Gastroesophageal sphincter (tissue), 4 donors: ENCODE results near the gene PCSK5. TPM values are rescaled to one million over a fixed set of nuclear protein-coding genes. Genes with fewer than 3 reads are reported as not detected.

Experiments
- ATAC-seq: fragments of 150-250 bp; one replicate; pipeline ENCODE4 v1.9.1; 2016; ENCODE audit warnings: mild to moderate bottlenecking, moderate library complexity
- H3K27ac ChIP-seq, 4 donors: fragments of 200-600 bp; sonication (generic) in 3 of 4; 1 replicate in 3 of 4; 2 replicates in 1 of 4; pipeline ENCODE4 v1.5.1; 2016 to 2019
- H3K27me3 ChIP-seq: fragments of 200-600 bp; sonication (generic); one replicate; pipeline ENCODE4 v1.5.1; 2019
- H3K36me3 ChIP-seq, 2 donors: fragments of 200-600 bp; sonication (generic); one replicate each; pipeline ENCODE4 v1.5.1; 2019; ENCODE audit warnings: control low read depth in 1 of 2
- H3K4me1 ChIP-seq, 3 donors: fragments of 200-600 bp; sonication (generic); 1 replicate in 2 of 3; 2 replicates in 1 of 3; pipeline ENCODE4 v1.5.1; 2016 to 2019; ENCODE audit warnings: control low read depth in 2 of 3
- H3K4me3 ChIP-seq, 2 donors: fragments of 200-600 bp; sonication (generic); one replicate each; pipeline ENCODE4 v1.5.1; 2019; ENCODE audit warnings: mild to moderate bottlenecking in 1 of 2, moderate library complexity in 1 of 2
- H3K9me3 ChIP-seq, 3 donors: fragments of 200-600 bp; sonication (generic); one replicate each; pipeline ENCODE4 v1.5.1; 2017 to 2019; ENCODE audit warnings: control low read depth in 2 of 3
- EP300 ChIP-seq: sonication (generic); formaldehyde crosslinking; IDR thresholded peaks from one replicate; pipeline ENCODE4 v1.6.1; 2017; ENCODE audit warnings: antibody characterized with exemption, mild to moderate bottlenecking
- POLR2A ChIP-seq, 2 donors: fragments of 450-650 bp; IDR thresholded peaks; one replicate each; pipeline ENCODE4 v1.6.1; 2017; ENCODE audit warnings: antibody characterized with exemption in 2 of 2, mild to moderate bottlenecking in 2 of 2, moderate library complexity in 1 of 2
- POLR2AphosphoS5 ChIP-seq: sonication (generic); formaldehyde crosslinking; IDR thresholded peaks from one replicate; pipeline ENCODE4 v1.6.1; 2017; ENCODE audit warnings: antibody characterized with exemption
- WGBS, 2 donors: methylation state at CpG; one replicate each; pipeline ENCODE4 v1.1.5; 2018; ENCODE audit warnings: low coverage in 1 of 2; 5-methylcytosine and 5-hydroxymethylcytosine counted together
- total RNA-seq, 4 donors: library from RNA; depleted of rRNA; stranded (reverse); fragments of >200 nt; gene quantifications; one replicate each; pipeline ENCODE4 v1.1.0, GENCODE V29; 2016
- TF ChIP-seq, protein P1 (sequence below), 4 experiments: fragments of 200-600 bp in 2 of 4; fragments of 450-650 bp in 2 of 4; sonication (generic) in 1 of 4; IDR thresholded peaks; one replicate each; pipeline ENCODE4 v1.5.1; 2017 to 2019; ENCODE audit warnings: antibody characterized with exemption in 4 of 4, mild to moderate bottlenecking in 2 of 4, moderate library complexity in 2 of 4

Gene PCSK5
- total RNA-seq, 4 donors from 2014 or later = 20.1 to 37.3 (median 28.1) TPM

DNA sequence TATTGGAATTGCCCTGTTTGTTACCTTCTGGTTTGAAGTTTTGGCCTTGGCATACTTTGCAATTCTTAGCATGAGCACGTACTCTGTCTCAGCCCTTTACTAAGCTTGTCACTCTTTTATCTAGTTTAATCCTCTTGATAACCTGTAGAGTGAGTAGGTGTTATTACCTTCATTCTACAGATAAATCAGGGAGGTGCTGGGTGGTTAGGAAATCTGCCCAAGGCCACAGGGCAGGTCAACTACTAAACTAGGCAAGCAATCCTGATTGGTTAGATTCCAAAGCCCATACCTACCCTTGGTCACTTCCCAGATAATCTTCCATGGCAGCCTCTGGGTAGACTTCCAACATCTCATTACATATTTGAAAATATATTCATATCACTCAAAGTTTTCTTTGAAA, 65.7 kb downstream of the PCSK5 start:
- TF ChIP-seq, protein P1, sequence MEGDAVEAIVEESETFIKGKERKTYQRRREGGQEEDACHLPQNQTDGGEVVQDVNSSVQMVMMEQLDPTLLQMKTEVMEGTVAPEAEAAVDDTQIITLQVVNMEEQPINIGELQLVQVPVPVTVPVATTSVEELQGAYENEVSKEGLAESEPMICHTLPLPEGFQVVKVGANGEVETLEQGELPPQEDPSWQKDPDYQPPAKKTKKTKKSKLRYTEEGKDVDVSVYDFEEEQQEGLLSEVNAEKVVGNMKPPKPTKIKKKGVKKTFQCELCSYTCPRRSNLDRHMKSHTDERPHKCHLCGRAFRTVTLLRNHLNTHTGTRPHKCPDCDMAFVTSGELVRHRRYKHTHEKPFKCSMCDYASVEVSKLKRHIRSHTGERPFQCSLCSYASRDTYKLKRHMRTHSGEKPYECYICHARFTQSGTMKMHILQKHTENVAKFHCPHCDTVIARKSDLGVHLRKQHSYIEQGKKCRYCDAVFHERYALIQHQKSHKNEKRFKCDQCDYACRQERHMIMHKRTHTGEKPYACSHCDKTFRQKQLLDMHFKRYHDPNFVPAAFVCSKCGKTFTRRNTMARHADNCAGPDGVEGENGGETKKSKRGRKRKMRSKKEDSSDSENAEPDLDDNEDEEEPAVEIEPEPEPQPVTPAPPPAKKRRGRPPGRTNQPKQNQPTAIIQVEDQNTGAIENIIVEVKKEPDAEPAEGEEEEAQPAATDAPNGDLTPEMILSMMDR (IDR thresholded peaks at IDR 0.05) = no peak
- TF ChIP-seq EP300 = no peak
- no peak for TF ChIP-seq POLR2AphosphoS5
- no peak for TF ChIP-seq POLR2A (IDR thresholded peaks at IDR 0.05)
- H3K27ac ChIP-seq = no peak overlapping the region
- no peaks in the 10 kb centered on the region for H3K9me3 ChIP-seq
- peaks cover 0 to 35% (median 0%) of the 10 kb centered on the region in 3 donors for H3K4me1 ChIP-seq
- H3K27me3 ChIP-seq = no peaks in the 10 kb centered on the region
- H3K36me3 ChIP-seq = no peaks in the 10 kb centered on the region
- WGBS, 2 donors = 88 to 100% methylated on average over 1 of the region's 1 CpG
- ATAC-seq = no peak
- H3K4me3 ChIP-seq = no peak overlapping the region

DNA sequence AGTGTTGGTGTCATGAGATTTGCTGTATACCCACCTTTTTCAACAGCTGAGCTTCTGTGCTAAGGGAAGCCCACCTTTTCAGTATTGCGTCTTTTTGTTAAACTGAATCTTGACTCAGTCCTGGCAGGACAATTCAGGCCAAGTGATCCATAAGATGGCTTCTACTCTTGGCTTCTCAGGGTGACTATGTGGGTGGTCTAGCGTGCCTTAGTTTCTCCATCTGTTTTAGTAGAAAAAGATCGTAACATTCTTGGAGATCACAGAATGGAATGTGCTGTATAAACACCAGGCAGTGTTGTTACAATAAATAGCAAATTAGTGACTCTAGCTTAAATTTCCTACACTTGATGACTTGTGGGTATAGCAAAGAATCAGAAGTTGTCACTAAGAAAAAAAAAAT, 66.6 kb downstream of the PCSK5 start:
- no peak overlapping the region for H3K4me3 ChIP-seq
- TF ChIP-seq EP300 (no peak), POLR2A (IDR thresholded peaks at IDR 0.05) (no peak), POLR2AphosphoS5 (no peak)
- TF ChIP-seq, protein P1 (IDR thresholded peaks at IDR 0.05) = no peak
- H3K4me1 ChIP-seq = peaks cover 0 to 40% (median 0%) of the 10 kb centered on the region in 3 donors
- WGBS, 2 donors = 77 to 100% methylated on average over 1 to 3 of the region's 3 CpGs
- no peaks in the 10 kb centered on the region for H3K27me3 ChIP-seq
- no peaks in the 10 kb centered on the region for H3K36me3 ChIP-seq
- H3K27ac ChIP-seq = no peak overlapping the region
- no peaks in the 10 kb centered on the region for H3K9me3 ChIP-seq
- no peak for ATAC-seq

DNA sequence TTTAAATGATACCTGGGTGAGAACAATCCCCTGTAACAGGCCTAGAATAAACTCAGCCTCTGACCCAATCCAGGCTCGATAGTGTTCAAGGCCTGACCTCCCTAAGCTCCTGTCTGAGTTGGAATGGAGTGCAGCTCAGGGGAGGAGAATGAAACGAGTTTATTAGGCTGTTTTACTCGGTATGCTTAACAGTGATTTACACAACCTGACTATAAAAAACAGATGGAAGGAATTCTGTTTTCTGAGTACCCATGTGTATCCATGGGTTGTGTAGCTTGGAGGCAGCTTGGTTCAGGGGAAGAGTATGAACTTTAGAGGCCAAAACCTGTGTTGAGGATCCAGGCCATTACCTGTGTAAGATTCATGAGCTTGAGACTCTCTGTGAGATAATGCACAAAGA, 67.8 kb downstream of the PCSK5 start:
- ATAC-seq = no peak
- TF ChIP-seq, protein P1 (IDR thresholded peaks at IDR 0.05) = no peak
- no peak for TF ChIP-seq POLR2A (IDR thresholded peaks at IDR 0.05)
- TF ChIP-seq POLR2AphosphoS5 = no peak
- TF ChIP-seq EP300 = no peak
- no peak overlapping the region for H3K4me3 ChIP-seq
- no peak overlapping the region for H3K27ac ChIP-seq
- H3K27me3 ChIP-seq = no peaks in the 10 kb centered on the region
- 78 to 84% methylated on average over 3 of the region's 3 CpGs for WGBS, 2 donors
- H3K9me3 ChIP-seq = no peaks in the 10 kb centered on the region
- H3K36me3 ChIP-seq = no peaks in the 10 kb centered on the region
- peaks cover 0 to 43% (median 4%) of the 10 kb centered on the region in 3 donors for H3K4me1 ChIP-seq

DNA sequence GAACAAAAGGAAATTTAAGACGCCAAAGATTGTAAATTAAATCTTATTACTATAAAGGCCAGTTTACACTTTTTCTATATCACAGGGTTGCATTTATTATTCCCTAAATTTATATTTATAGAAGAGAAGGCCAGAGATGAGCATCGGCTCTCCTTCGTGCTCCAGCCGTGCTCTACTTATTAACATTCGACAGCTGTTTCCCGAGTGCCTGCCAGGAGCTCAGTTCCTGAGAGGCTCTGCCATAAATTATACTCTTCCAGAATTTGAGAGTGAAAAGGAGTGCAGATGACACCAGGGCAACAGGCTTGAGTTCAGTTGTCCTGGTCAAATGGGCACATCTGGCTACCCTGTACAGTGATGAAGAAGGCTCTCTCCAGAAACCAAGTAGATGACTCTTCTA, 70.1 kb downstream of the PCSK5 start:
- Histone ChIP-seq H3K36me3 (no peaks in the 10 kb centered on the region), H3K4me1 (peaks cover 3 to 38% (median 8%) of the 10 kb centered on the region in 3 donors), H3K4me3 (no peak overlapping the region), H3K27me3 (no peaks in the 10 kb centered on the region), H3K27ac (no peak overlapping the region), H3K9me3 (no peaks in the 10 kb centered on the region)
- 32 to 48% methylated on average over 3 to 6 of the region's 6 CpGs for WGBS, 2 donors
- no peak for ATAC-seq
- TF ChIP-seq POLR2AphosphoS5 (no peak), POLR2A (IDR thresholded peaks at IDR 0.05) (no peak), EP300 (no peak)
- TF ChIP-seq, protein P1 (IDR thresholded peaks at IDR 0.05) = no peak

DNA sequence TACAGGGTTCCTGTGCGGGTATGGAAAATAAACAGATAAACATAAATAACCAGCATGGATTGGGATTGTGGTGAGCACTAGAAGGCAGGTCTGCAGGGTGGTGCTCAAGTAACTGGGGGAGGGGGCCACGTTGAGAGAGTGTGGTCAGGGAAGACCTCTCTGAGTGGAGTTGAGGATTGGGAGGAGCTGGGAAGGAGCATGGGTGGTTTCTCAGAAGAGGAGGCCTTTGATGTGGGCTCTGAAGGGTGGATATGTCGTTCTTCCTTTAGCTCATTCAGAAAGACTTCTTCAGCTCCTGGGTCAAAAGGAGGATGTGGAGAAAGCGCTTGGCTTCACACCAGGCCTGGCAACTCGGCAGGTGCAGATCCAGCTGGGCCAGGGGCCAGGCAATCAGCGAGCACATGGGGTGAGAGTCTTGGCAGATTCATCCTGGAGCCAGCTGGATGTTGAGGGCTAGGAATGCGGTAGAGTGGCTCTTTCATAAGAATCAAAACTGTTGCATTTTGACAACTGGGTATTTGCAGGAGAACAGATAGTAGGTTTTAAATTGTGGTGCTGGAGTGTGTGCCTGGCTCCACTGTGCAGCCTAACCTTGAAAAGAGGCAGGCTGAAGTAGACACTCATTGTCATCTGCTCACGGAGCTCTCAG, 71.7 kb downstream of the PCSK5 start:
- Histone ChIP-seq H3K4me1 (peaks cover 3 to 38% (median 8%) of the 10 kb centered on the region in 3 donors), H3K36me3 (no peaks in the 10 kb centered on the region), H3K9me3 (no peaks in the 10 kb centered on the region), H3K27ac (peak overlapping the region in 2 of 4 donors; percentile 14 to 46), H3K27me3 (no peaks in the 10 kb centered on the region), H3K4me3 (no peak overlapping the region)
- peak; percentile 51 for ATAC-seq
- TF ChIP-seq, protein P1 (IDR thresholded peaks at IDR 0.05) = no peak
- TF ChIP-seq POLR2AphosphoS5 (no peak), EP300 (no peak), POLR2A (IDR thresholded peaks at IDR 0.05) (no peak)
- 62 to 73% methylated on average over 4 to 6 of the region's 8 CpGs for WGBS, 2 donors
